ENCODE results near the gene CLCN3.
"Not testable (repeated sequence)": the region's sequence is repeated elsewhere in the genome, so short reads cannot be mapped to it uniquely, and the experiment has no call there.

Gene CLCN3

DNA sequence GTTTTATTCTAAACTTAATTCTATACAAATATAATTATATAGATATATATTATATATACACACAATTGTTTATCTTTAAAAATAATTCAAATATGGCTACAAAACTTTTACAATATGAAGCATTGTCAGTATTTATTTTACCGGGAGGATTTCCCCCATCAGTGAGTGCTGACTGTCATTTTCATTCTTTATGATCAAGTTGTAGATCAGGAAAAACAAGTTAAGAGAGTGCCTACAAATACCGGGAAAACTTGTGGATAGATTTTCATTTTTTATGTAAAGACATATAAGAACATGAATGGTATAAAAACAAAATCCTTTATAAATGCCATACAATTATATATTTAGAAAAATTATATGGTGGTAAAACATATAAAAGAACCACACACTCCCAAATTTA lies 37.8 kb downstream of the CLCN3 start:
- no peaks in the 10 kb centered on the region for H3K9me3 Mint-ChIP-seq
- no peak for DNase-seq
- H3K4me1 Mint-ChIP-seq (ENCODE audit: low read depth), result peaks cover 39% of the 10 kb centered on the region
- H3K36me3 Mint-ChIP-seq (ENCODE audit: low read depth), result peaks cover 22% of the 10 kb centered on the region
- H3K27me3 Mint-ChIP-seq, result no peaks in the 10 kb centered on the region
- no peak overlapping the region for H3K27ac Mint-ChIP-seq
- H3K4me3 Mint-ChIP-seq, result no peak overlapping the region

DNA sequence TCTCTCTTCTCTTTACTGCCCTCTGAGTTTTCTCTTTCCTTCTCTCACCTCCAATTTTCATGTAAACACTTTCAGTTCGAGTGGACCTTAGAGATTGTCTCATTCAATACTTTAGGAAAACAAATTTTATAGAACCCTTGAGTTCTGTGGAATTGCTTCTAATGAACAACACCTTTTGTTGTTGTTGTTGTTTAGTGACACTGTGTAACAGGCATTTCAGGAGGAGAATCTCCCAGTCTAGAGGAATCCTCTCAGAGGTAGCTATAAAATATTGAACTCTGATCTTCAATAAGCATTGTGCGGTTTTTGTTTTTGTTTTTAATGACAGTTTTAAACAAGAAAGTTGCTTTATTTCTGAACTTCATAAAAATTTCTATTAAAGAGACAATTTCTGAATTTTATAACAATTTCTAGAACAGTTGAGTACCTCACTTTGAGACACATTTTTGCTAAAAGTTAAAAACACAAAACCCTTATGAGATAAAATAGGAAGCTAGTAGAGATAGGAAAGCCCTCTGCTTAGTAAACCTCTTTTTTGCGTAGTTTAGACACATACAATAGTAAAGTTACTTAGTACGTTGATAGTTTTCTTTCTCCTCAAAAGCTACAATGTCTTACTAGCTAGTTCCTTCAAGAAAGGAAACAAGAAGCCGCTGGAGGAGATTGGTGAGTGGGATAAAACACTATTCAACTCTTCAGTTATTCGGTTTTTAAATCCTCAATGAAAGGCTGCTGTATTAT lies 38.8 kb downstream of the CLCN3 start:
- H3K4me1 Mint-ChIP-seq (ENCODE audit: low read depth), result peaks cover 37% of the 10 kb centered on the region
- H3K27me3 Mint-ChIP-seq, result no peaks in the 10 kb centered on the region
- DNase-seq, result no peak
- H3K4me3 Mint-ChIP-seq, result peak overlapping the region; percentile 87
- peaks cover 19% of the 10 kb centered on the region for H3K36me3 Mint-ChIP-seq (ENCODE audit: low read depth)
- H3K27ac Mint-ChIP-seq, result peak overlapping the region; percentile 98
- H3K9me3 Mint-ChIP-seq, result no peaks in the 10 kb centered on the region

DNA sequence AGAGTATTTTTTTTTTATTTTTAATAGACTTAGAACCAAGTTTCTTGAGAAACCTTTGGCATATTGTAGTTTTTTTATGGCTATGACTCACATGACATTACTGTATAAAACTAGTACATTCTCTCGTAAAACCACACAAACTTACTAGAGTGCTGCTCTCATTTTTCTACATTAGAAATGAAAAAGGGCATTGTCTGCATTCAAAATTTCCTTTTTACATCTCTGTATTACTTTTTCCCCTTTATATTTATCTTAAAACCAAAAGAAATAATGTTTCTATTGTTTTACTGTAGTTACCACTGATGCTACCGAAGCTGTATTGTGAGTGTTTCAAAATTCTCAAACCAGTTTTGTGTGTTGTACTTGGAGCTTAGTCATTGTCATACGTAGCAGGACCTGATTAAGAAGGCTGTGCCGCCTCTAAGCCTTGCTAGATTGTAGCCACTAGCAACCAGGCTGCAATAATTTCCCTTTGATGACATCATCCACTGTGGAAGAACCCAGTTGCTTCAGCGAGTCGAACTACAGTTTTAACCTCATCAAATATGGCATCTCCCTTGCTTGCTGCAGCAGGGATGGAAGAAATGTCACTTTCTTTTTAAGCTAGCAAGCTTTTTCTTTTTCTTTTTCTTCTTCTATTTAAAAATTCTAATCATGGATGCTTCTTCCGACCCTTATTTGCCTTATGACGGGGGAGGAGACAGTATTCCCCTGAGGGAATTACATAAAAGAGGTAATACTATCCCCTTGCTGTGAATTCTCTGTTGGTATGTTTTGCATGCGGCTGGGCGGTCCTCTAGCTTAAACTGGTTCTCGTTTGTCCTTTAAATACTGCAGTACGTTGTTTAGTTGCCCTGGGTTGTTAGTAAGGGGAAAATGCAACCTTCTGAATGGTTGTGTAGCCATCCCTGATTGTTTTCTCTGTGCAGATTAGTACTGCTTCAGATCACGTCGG lies 39.6 kb downstream of the CLCN3 start:
- Mint-ChIP-seq H3K27ac (peak overlapping the region; percentile 98), H3K36me3 (ENCODE audit: low read depth) (peaks cover 16% of the 10 kb centered on the region), H3K4me1 (ENCODE audit: low read depth) (peaks cover 43% of the 10 kb centered on the region), H3K4me3 (peak overlapping the region; percentile 87), H3K9me3 (no peaks in the 10 kb centered on the region), H3K27me3 (no peaks in the 10 kb centered on the region)
- peak; percentile 39 for DNase-seq

DNA sequence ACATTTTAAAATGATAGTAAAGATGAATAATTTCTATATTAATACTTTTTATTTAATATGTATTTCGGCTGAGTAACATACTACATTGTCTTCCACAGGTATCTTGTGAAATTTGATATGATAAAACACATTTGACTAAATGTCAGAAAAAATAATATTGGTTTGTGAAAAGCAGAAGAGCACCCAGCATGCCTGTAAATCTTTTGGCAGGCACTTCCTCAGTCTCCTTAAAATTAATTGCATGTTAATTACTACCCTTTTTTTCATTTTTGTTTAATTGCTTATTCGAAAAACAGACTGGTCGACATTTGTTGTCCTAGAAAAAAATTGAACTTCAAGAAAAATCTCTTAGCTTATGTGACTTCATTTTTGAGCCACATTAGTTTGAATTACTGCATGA lies 40.6 kb downstream of the CLCN3 start:
- DNase-seq, result no peak
- Mint-ChIP-seq H3K9me3 (no peaks in the 10 kb centered on the region), H3K27ac (no peak overlapping the region), H3K4me3 (peak overlapping the region; percentile 47), H3K36me3 (ENCODE audit: low read depth) (peaks cover 18% of the 10 kb centered on the region), H3K4me1 (ENCODE audit: low read depth) (peaks cover 49% of the 10 kb centered on the region), H3K27me3 (no peaks in the 10 kb centered on the region)

DNA sequence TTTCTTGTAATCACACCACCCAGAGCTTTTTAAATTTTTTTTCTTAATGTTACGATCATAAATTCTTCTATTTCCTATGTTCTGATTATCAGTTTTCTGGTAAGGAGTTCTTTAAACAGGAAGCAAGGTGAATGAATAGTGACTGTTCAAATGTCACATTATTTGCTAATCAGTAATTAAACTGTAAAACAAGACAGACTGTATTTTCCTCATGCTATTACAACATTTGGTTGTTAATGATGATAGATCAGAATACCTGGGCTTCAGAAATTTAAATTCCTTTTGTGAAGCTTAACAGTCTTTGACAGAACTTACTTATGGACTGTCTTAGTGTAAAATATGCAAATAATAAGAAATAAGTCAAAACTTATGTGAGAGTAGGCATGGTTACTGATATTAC lies 41.4 kb downstream of the CLCN3 start:
- no peak overlapping the region for H3K4me3 Mint-ChIP-seq
- no peaks in the 10 kb centered on the region for H3K27me3 Mint-ChIP-seq
- peaks cover 3% of the 10 kb centered on the region for H3K9me3 Mint-ChIP-seq
- H3K36me3 Mint-ChIP-seq (ENCODE audit: low read depth), result peaks cover 22% of the 10 kb centered on the region
- H3K27ac Mint-ChIP-seq, result no peak overlapping the region
- H3K4me1 Mint-ChIP-seq (ENCODE audit: low read depth), result peaks cover 49% of the 10 kb centered on the region
- no peak for DNase-seq

DNA sequence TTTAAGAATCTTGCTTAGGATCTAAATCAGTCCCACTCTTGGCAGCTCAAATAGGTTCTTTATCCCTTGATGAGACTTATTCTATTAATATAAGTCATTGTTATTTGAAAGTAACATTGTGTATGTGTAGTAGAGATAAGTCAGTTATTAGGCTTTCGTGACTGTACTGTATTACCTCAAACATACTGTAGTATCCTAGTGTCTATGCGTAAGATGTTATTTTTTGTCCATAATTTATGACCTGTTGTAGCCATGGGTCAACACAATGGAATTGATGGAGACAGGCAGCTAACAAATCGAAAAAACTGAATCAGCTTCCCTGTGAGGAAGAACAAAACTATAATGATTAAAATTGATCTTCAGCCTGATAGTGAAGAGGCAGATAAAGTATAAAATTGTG lies 41.8 kb downstream of the CLCN3 start:
- no peak overlapping the region for H3K27ac Mint-ChIP-seq
- H3K4me1 Mint-ChIP-seq (ENCODE audit: low read depth), result peaks cover 49% of the 10 kb centered on the region

DNA sequence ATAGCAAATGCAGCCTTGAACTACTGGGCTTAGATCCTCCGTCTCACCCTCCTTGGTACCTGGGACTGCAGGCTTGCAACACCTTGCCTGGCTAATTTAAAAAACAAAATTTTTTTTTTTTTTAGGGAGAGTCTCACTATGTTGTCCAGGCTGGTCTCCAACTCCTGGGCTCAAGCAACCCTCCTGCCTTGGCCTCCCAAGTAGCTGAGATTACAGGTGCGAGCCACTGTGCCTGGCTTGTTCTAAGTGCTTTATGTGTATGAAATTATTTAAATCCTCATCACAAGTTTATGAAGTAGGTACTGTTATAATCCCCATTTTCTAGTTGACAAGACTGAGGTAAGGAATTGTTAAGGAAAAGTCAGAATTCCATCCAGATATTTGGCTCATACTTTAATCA lies 43.0 kb downstream of the CLCN3 start:
- peaks cover 3% of the 10 kb centered on the region for H3K9me3 Mint-ChIP-seq
- H3K36me3 Mint-ChIP-seq (ENCODE audit: low read depth), result peaks cover 35% of the 10 kb centered on the region
- no peaks in the 10 kb centered on the region for H3K27me3 Mint-ChIP-seq
- peaks cover 46% of the 10 kb centered on the region for H3K4me1 Mint-ChIP-seq (ENCODE audit: low read depth)
- DNase-seq, result no peak
- H3K4me3 Mint-ChIP-seq, result no peak overlapping the region
- H3K27ac Mint-ChIP-seq, result no peak overlapping the region

More for the DNA sequence above, 41.8 kb downstream of the CLCN3 start:
- DNase-seq, result no peak
- Mint-ChIP-seq H3K36me3 (ENCODE audit: low read depth) (peaks cover 24% of the 10 kb centered on the region), H3K27me3 (no peaks in the 10 kb centered on the region), H3K9me3 (peaks cover 3% of the 10 kb centered on the region), H3K4me3 (no peak overlapping the region)

DNA sequence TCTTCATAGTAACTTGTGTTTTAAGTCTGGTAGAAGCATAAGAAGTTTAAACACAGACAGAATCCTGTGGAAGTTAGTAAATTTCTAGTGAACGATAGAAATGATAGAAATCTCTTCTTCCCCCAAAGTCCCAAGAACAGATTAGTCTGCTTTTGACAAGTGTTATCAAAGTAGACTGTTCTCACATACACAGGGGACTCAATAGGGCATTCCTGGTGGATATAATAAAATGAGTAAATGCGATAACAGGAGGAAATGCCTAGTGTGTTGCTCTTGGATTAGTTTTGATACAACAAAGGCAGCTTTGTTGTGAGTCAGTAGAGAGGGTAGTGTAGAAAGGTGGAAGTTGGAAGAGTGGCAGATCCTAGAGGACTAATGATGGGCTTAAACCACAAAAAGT lies 43.5 kb downstream of the CLCN3 start:
- H3K36me3 Mint-ChIP-seq (ENCODE audit: low read depth), result peaks cover 38% of the 10 kb centered on the region
- no peaks in the 10 kb centered on the region for H3K27me3 Mint-ChIP-seq
- H3K27ac Mint-ChIP-seq, result no peak overlapping the region
- no peak for DNase-seq
- H3K4me1 Mint-ChIP-seq (ENCODE audit: low read depth), result peaks cover 42% of the 10 kb centered on the region
- no peak overlapping the region for H3K4me3 Mint-ChIP-seq
- H3K9me3 Mint-ChIP-seq, result peaks cover 3% of the 10 kb centered on the region

DNA sequence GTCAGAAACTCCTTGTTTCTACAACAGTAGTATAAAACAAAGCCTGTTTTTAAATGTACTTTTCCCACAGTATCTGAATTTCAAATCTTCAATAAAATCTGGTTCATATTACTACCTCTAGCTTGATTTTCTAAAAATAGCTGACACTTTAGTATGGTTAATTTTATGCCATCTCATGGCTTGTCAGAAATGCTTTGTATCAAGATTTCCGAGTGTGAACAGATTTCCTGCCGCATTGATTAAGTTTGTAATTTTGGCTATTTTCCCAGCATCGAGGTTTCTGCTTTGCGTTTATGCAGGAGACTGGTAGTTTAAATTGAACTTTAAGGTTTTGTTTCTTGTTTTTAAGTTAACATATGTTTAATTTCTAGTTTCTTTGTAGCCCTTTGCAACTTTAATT lies 44.2 kb downstream of the CLCN3 start:
- no peak overlapping the region for H3K4me3 Mint-ChIP-seq
- peaks cover 35% of the 10 kb centered on the region for H3K4me1 Mint-ChIP-seq (ENCODE audit: low read depth)
- no peak for DNase-seq
- H3K27ac Mint-ChIP-seq, result no peak overlapping the region
- peaks cover 3% of the 10 kb centered on the region for H3K9me3 Mint-ChIP-seq
- H3K27me3 Mint-ChIP-seq, result no peaks in the 10 kb centered on the region
- H3K36me3 Mint-ChIP-seq (ENCODE audit: low read depth), result peaks cover 42% of the 10 kb centered on the region

DNA sequence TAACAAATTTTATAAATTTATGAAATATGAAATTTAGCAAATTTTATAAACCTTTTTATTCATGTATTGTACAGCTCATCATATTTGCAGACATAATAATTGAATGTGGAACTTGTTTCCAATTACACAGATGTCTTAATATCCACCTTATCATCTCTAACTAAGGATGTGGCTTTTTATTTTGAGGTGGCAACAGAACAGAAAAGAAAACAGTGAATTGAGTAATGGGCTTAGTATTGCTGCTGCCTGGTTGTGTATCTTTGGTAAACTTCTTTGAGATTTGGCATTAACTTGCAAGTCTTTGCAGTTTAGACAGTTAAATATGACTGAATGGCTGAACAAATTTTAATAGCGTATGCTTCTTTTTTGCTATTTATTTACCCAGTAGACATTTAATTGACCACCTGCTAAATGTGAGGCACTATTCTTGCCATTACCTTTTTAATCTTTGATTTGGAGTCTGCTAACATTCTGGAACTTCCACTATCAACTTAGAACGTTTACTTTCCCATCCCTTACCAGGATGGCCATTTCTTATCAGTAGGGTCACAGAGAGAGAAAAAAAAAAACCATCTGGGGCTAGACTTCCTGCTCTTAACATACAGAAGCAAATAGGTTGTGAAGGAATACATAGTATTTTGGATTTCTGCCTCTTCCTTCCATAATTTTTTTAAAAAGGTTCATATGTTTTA lies 44.8 kb downstream of the CLCN3 start:
- H3K4me3 Mint-ChIP-seq, result no peak overlapping the region
- no peak overlapping the region for H3K27ac Mint-ChIP-seq
- DNase-seq, result no peak

DNA sequence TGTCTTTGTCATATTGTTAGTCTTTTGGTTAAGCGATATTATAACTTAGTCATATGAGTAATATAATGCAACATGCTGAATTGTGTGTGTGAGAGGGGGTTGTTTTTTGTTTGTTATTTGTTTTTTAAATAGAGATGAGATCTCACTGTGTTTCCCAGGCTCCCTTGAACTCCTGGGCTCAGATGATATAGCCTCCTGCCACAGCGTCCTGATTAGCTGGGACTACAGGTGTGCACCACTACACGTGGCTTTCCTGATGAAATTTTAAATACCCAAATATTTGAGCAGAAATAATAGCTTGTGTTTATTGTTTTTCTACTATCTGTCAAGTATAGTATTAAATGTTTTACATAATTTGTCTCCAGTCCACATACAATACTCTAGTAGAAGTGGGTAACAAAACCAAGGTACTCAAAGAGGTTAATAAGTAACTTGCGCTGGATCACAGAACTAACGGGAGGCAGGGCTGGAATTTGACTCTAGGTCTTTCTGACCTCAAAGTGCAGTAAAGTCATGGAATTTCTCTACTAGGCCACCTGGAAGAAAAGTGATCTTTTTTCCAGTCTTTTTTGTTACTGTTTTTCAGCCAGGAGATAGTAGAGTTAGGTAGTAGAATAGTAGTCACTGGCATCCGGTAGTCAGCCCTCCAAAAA lies 47.8 kb downstream of the CLCN3 start:
- H3K36me3 Mint-ChIP-seq (ENCODE audit: low read depth), result peaks cover 52% of the 10 kb centered on the region
- H3K4me1 Mint-ChIP-seq (ENCODE audit: low read depth), result peaks cover 22% of the 10 kb centered on the region
- H3K4me3 Mint-ChIP-seq, result no peak overlapping the region
- DNase-seq, result no peak
- H3K27ac Mint-ChIP-seq, result no peak overlapping the region
- H3K9me3 Mint-ChIP-seq, result peaks cover 3% of the 10 kb centered on the region
- H3K27me3 Mint-ChIP-seq, result no peaks in the 10 kb centered on the region

More for the DNA sequence above, 44.8 kb downstream of the CLCN3 start:
- Mint-ChIP-seq H3K36me3 (ENCODE audit: low read depth) (peaks cover 44% of the 10 kb centered on the region), H3K4me1 (ENCODE audit: low read depth) (peaks cover 31% of the 10 kb centered on the region), H3K27me3 (no peaks in the 10 kb centered on the region), H3K9me3 (peaks cover 3% of the 10 kb centered on the region)

DNA sequence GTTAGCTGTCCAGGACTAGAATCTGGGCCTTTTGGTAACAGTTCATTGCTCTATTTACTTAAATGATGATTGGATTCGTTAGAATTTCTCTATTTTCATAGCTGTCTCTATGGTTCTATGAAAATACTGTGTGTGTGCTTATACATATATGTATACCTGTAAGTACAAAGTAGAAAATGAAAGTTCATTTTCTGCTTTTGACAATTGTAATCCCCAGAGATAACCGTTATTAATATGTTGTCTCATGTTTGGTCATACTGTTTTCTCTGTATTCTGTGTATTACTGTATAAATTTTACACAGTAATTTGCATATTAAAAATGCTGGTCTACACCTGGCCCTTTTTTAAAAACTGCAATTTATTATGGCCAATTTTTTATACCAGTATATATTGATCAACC lies 55.4 kb downstream of the CLCN3 start:
- no peak overlapping the region for H3K27ac Mint-ChIP-seq

DNA sequence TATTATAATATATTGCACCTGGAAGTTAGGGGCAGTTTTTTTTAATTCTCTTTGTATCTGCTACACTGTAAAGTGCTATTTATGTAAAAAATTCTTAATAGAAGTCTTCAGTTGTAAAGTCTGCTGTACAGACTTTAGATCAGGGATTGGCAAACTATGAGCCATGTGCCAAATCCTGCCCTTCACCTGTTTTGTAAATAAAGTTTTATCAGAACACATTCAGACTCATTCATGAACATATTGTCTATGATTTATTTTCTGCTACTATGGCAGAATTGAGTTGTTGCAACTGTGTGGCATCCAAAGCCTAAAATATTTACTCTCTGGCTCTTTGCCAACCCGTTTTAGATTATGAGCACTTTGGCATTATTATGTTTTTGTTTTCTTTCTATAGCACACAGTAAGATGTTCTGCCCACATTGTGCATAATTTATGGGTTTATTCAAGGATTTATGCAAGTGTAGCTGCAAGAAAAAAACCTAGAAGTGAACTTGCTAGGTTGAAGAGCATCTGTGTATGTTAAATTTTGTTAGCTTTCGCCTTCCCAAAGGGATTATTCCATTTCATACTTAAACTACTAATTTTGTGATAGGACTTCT lies 56.9 kb downstream of the CLCN3 start:
- no peaks in the 10 kb centered on the region for H3K9me3 Mint-ChIP-seq
- H3K27me3 Mint-ChIP-seq, result no peaks in the 10 kb centered on the region
- no peak overlapping the region for H3K4me3 Mint-ChIP-seq
- DNase-seq, result no peak
- no peak overlapping the region for H3K27ac Mint-ChIP-seq
- peaks cover 21% of the 10 kb centered on the region for H3K36me3 Mint-ChIP-seq (ENCODE audit: low read depth)
- peaks cover 10% of the 10 kb centered on the region for H3K4me1 Mint-ChIP-seq (ENCODE audit: low read depth)

More for the DNA sequence above, 55.4 kb downstream of the CLCN3 start:
- no peak for DNase-seq
- no peak overlapping the region for H3K4me3 Mint-ChIP-seq
- H3K4me1 Mint-ChIP-seq (ENCODE audit: low read depth), result peaks cover 11% of the 10 kb centered on the region
- H3K27me3 Mint-ChIP-seq, result no peaks in the 10 kb centered on the region
- H3K36me3 Mint-ChIP-seq (ENCODE audit: low read depth), result peaks cover 25% of the 10 kb centered on the region
- H3K9me3 Mint-ChIP-seq, result no peaks in the 10 kb centered on the region

DNA sequence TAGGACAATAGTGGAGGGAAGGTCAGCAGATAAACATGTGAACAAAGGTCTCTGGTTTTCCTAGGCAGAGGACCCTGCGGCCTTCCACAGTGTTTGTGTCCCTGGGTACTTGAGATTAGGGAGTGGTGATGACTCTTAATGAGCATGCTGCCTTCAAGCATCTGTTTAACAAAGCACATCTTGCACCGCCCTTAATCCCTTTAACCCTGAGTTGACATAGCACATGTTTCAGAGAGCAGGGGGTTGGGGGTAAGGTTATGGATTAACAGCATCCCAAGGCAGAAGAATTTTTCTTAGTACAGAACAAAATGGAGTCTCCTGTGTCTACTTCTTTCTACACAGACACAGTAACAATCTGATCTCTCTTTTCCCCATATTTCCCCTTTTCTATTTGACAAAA lies 58.1 kb downstream of the CLCN3 start:
- H3K4me1 Mint-ChIP-seq (ENCODE audit: low read depth); H3K27me3 Mint-ChIP-seq; H3K27ac Mint-ChIP-seq; DNase-seq; H3K9me3 Mint-ChIP-seq; H3K4me3 Mint-ChIP-seq: not testable (repeated sequence)
- peaks cover 31% of the 10 kb centered on the region for H3K36me3 Mint-ChIP-seq (ENCODE audit: low read depth)

All from activated T-cell treated with anti-CD3 and anti-CD28 coated beads, Interleukin-2, amount 50 U/mL, for 24 hours (primary cell).